ENCODE measurements around the gene PTRH1. TPM values are rescaled to one million over a fixed set of nuclear protein-coding genes. Genes with fewer than 3 reads are reported as not detected.

Gene PTRH1
- total RNA-seq, 2 experiments from 2014 or later: 12.9 to 15.1 TPM

GRCh38 chr9:127676638-127677037 lies 38.8 kb downstream of the PTRH1 start:
- ATAC-seq: no peak
- H3K27ac Mint-ChIP-seq: no peak overlapping the region
- intact Hi-C loops (cut with DNase I, micrococcal nuclease): no loop called here
- no peak for DNase-seq
- no peaks in the 10 kb centered on the region for H3K27me3 Mint-ChIP-seq
- ChIA-PET CTCF (no interaction called here), POLR2A (no interaction called here)
- no peaks in the 10 kb centered on the region for H3K9me3 Mint-ChIP-seq (ENCODE audit: low read depth)
- no peaks in the 10 kb centered on the region for H3K36me3 Mint-ChIP-seq (ENCODE audit: low read depth)
- H3K4me1 Mint-ChIP-seq: no peaks in the 10 kb centered on the region
- H3K4me3 Mint-ChIP-seq: no peak overlapping the region

DNA sequence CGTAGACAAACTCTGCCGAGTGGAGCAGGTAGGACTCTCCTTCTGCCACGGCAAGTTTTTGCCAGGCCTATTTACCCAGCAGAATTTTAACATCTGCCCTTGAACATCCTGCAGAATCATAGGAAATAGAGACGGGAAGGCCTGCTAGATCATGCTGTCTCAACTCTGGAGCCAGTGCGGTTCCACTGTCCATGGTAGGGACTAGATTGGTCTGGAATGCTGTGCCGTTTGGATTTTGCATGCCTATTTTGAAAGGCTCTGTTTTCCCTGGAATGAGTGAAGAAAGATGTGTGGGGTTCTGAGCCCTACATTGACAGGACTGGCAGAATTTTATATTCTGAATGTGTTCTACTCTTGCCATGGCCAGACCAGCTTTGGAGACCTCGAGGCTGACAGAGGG lies 42.2 kb downstream of the PTRH1 start:
- Mint-ChIP-seq H3K4me3 (no peak overlapping the region), H3K4me1 (no peaks in the 10 kb centered on the region), H3K27ac (no peak overlapping the region), H3K36me3 (ENCODE audit: low read depth) (no peaks in the 10 kb centered on the region), H3K27me3 (no peaks in the 10 kb centered on the region), H3K9me3 (ENCODE audit: low read depth) (no peaks in the 10 kb centered on the region)
- intact Hi-C loops (cut with DNase I, micrococcal nuclease): no loop called here
- no peak for ATAC-seq
- ChIA-PET CTCF (no interaction called here), POLR2A (no interaction called here)
- DNase-seq: no peak

GRCh38 chr9:127667906-127668305 lies 47.6 kb downstream of the PTRH1 start:
- Mint-ChIP-seq H3K9me3 (ENCODE audit: low read depth) (no peaks in the 10 kb centered on the region), H3K27ac (no peak overlapping the region), H3K27me3 (no peaks in the 10 kb centered on the region), H3K36me3 (ENCODE audit: low read depth) (no peaks in the 10 kb centered on the region), H3K4me3 (no peak overlapping the region), H3K4me1 (no peaks in the 10 kb centered on the region)
- ChIA-PET POLR2A (no interaction called here), CTCF (interaction anchor here (0.6 to 1.7 kb wide), 5 partner anchors 17 to 263 kb away, joined by 3 to 5 read pairs (median 3); partner anchors contain the start of genes PIP5KL1 and TOR2A)
- intact Hi-C loops (cut with DNase I, micrococcal nuclease): no loop called here
- ATAC-seq: no peak
- DNase-seq: no peak

DNA sequence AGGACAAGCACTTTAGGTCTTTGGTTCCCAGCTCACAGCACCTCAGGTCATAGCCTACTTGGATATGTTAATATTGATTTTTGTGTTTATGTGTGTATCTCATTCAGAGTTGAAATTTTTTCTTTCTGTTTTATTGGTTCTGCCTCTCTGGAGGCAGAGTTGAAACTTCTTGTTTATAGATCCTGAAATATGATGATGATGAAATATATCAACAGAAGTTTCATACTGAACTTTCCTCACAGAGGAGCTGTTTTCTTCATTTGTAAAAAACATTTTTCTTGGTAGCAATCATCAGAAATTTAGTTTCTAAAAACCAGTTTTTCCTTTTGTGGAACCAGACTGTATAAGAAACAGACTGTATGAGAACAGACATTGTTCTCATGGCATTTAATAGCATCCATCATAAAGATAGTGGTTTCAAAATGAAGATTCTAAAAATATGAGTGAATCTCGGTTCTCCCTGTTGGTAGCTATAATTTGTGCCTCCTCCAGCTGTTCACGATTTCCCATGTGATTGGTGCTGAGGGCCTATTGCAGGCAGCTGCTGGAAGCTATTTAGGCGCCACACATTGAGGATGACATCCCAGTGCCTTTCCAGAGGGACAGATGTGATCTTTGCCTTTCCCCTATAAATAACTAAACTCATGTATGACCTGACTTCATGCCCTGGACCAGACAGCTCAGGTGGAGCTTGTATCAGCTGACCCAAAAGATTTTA lies 48.2 kb downstream of the PTRH1 start:
- ATAC-seq: no peak
- intact Hi-C loops (cut with DNase I, micrococcal nuclease): no loop called here
- H3K36me3 Mint-ChIP-seq (ENCODE audit: low read depth): no peaks in the 10 kb centered on the region
- H3K4me3 Mint-ChIP-seq: no peak overlapping the region
- H3K9me3 Mint-ChIP-seq (ENCODE audit: low read depth): no peaks in the 10 kb centered on the region
- H3K4me1 Mint-ChIP-seq: no peaks in the 10 kb centered on the region
- H3K27ac Mint-ChIP-seq: no peak overlapping the region
- no peaks in the 10 kb centered on the region for H3K27me3 Mint-ChIP-seq
- CTCF ChIA-PET: interaction anchor here (0.6 to 1.7 kb wide), 6 partner anchors 16 to 272 kb away, joined by 3 to 5 read pairs (median 3); partner anchors contain the start of genes PIP5KL1 and TOR2A
- DNase-seq: no peak
- POLR2A ChIA-PET: no interaction called here

DNA sequence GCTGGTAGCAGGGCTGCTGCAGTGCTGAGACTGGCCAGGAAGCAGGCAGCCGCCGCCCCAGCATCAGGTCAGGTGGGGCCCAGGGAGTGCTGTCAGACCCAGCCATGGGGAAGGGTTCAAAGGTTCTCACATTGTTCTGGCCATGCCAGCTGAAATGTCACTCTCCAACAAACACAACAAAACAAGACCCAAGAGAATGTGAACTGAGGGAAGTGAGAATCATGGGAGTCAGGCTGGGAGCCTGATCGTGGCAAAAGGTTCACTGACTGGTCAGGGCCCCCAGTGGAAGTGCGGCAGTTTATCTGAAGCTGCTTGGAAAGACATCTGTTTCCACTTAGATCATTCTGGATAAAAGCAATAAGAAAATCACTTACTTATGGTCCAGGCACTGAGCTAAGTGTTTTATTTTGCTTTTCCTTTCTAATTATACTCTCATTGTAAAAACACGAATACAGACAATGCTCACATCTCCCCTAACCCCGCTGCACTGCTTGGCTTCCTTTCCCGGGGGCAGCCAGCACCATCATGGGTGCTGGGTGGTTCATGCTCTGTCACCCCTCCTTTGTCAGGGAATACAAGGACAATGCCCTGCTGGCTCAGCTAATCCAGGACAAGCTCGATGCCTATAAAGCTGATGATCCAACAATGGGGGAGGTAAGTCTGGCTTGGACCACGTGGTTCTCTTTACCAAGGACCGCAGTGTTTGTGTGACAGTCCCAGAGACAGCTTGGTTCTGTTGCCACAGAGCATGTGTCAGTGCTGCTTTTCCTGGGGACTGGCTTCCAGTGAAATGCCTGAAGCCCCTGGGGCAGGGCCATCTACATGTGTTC lies 50.6 kb downstream of the PTRH1 start:
- DNase-seq (no peak), ATAC-seq (no peak)
- CTCF ChIA-PET: interaction anchor here (0.7 kb wide), 1 partner anchor 70 kb away, joined by 5 read pairs; no protein-coding TSS in a partner anchor
- no peaks in the 10 kb centered on the region for H3K9me3 Mint-ChIP-seq (ENCODE audit: low read depth)
- no peak overlapping the region for H3K4me3 Mint-ChIP-seq
- no peaks in the 10 kb centered on the region for H3K27me3 Mint-ChIP-seq
- intact Hi-C loops (cut with DNase I, micrococcal nuclease): no loop called here
- POLR2A ChIA-PET: no interaction called here
- H3K4me1 Mint-ChIP-seq: no peaks in the 10 kb centered on the region
- H3K27ac Mint-ChIP-seq: no peak overlapping the region
- no peaks in the 10 kb centered on the region for H3K36me3 Mint-ChIP-seq (ENCODE audit: low read depth)

DNA sequence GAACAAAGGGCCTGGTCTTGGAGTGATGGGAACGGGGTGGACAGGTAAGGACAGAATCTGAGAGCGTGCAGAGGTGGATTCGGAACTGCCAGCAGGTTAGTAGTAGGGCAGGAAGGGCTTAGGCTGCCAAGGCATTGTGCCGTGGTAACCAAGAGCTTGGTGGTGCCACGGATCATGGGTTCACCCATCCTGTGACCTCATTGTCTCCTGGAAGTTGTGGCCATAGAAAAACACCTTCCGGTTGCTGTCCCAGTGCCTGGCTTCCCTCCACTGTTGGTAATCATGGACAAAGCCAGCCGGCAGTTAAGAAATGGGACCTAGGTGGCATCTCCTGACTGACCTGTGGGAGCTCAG lies 51.2 kb downstream of the PTRH1 start:
- Mint-ChIP-seq H3K36me3 (ENCODE audit: low read depth) (no peaks in the 10 kb centered on the region), H3K4me1 (no peaks in the 10 kb centered on the region), H3K27me3 (no peaks in the 10 kb centered on the region), H3K4me3 (no peak overlapping the region), H3K27ac (no peak overlapping the region), H3K9me3 (ENCODE audit: low read depth) (no peaks in the 10 kb centered on the region)
- DNase-seq (no peak), ATAC-seq (no peak)
- ChIA-PET POLR2A (no interaction called here), CTCF (no interaction called here)
- intact Hi-C loops (cut with DNase I, micrococcal nuclease): no loop called here

Other genes starting within 250 kb of the PTRH1 start
- gene STXBP1, start 103.4 kb downstream of the PTRH1 start, total RNA-seq: 10 to 100 TPM; 15.9 to 18.1 TPM
- not detected for gene CFAP157, start 8.7 kb downstream of the PTRH1 start, total RNA-seq
- gene TTC16, start 416 bp upstream of the PTRH1 start, total RNA-seq: under 1 TPM; 0.16 to 0.30 TPM
- gene TOR2A, start 19.6 kb upstream of the PTRH1 start, total RNA-seq: 10 to 100 TPM; 11.3 to 14.0 TPM
- 10 to 100 TPM; 30.3 to 35.2 TPM for gene SH2D3C, start 63.0 kb upstream of the PTRH1 start, total RNA-seq
- gene CDK9, start 70.4 kb upstream of the PTRH1 start, total RNA-seq: 10 to 100 TPM; 63.8 to 80.4 TPM
- gene FPGS, start 87.2 kb upstream of the PTRH1 start, total RNA-seq: 10 to 100 TPM; 71.9 to 80.4 TPM
- 10 to 100 TPM; 13.9 to 15.2 TPM for gene ENG, start 139.0 kb upstream of the PTRH1 start, total RNA-seq
- 10 to 100 TPM; 14.5 to 23.9 TPM for gene AK1, start 162.0 kb upstream of the PTRH1 start, total RNA-seq
- 10 to 100 TPM; 46.3 to 63.3 TPM for gene ST6GALNAC6, start 183.9 kb upstream of the PTRH1 start, total RNA-seq
- gene ST6GALNAC4, start 201.4 kb upstream of the PTRH1 start, total RNA-seq: 10 to 100 TPM; 14.9 to 20.7 TPM
- 1 to 10 TPM; 1.9 to 2.8 TPM for gene PIP5KL1, start 215.1 kb upstream of the PTRH1 start, total RNA-seq
- gene DPM2, start 222.2 kb upstream of the PTRH1 start, total RNA-seq: 10 to 100 TPM; 44.1 to 46.6 TPM